Activated naive CD8-positive, alpha-beta T cell treated with anti-CD3 and anti-CD28 coated beads for 36 hours (primary cell): ENCODE results near the gene NAPSA. TPM values are rescaled to one million over a fixed set of nuclear protein-coding genes. Genes with fewer than 3 reads are reported as not detected.

Experiments used
- DNase-seq: peaks from one replicate; pipeline ENCODE4 v3.0.0; 2021
- H3K27ac Mint-ChIP-seq: one replicate; pipeline ENCODE4 v1.8.0; 2022; ENCODE audit warnings: mild to moderate bottlenecking, moderate library complexity, mixed read lengths
- H3K27me3 Mint-ChIP-seq: one replicate; pipeline ENCODE4 v1.8.0; 2022; ENCODE audit warnings: mild to moderate bottlenecking, mixed read lengths
- H3K36me3 Mint-ChIP-seq: one replicate; pipeline ENCODE4 v1.8.0; 2021; ENCODE audit warnings: mild to moderate bottlenecking, mixed read lengths
- H3K4me1 Mint-ChIP-seq: one replicate; pipeline ENCODE4 v1.8.0; 2021; ENCODE audit warnings: mixed read lengths
- H3K4me3 Mint-ChIP-seq: one replicate; pipeline ENCODE4 v1.8.0; 2022; ENCODE audit warnings: mild to moderate bottlenecking, moderate library complexity, mixed read lengths
- H3K9me3 Mint-ChIP-seq: one replicate; pipeline ENCODE4 v1.8.0; 2022; ENCODE audit warnings: mixed read lengths
- total RNA-seq, 2 experiments: library from RNA; stranded (reverse); gene quantifications; one replicate each; pipeline ENCODE4 v1.2.3, GENCODE V29; 2021

Gene NAPSA
- total RNA-seq: 10 to 100 TPM; 16.1 to 18.1 TPM

DNA sequence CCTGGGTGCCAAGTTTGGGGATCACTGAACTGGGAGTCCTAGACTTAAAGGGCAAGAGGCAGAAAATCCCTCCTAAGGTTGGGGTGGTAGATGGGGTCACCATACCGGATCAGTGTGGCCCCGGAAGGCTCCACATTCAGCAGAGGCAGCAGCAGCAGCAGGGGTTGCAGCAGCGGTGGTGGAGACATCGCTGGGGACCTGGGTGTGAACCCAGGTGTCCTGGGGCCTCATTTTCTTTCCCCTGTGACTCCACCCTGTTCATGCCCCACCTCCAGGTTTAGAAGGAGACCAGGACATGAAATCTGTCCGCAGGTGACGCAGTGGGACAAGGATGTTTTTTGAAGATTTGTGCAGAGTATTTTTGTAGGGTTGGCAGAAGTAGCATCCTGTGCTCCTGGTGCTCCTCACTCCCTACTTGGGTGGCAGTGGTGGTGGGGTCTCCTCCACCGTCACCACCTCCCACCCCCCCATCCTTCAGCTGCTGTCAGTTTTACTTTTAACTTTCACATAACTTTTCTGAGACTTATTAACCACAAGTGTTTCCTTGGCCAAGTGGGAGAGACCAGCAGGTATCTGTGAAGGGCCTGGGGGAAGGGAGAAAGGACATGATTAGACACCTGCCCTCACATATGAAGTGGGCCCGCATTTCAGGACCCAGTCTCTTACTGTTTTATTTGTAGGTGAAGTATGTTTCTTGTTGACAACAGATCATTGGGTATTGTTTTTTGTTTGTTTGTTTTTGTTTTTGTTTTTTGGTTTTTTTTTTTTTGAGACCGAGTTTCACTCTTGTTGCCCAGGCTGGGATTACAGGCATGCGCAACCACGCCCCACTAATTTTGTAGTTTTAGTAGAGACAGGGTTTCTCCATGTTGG lies at the start of gene NAPSA:
Gene NAPSA (minus strand): TSS at position 206 of the 873 bp plus-strand sequence. CDS start 18 bp downstream, at position 188.
- peaks cover 23% of the 10 kb centered on the region for H3K36me3 Mint-ChIP-seq
- H3K4me1 Mint-ChIP-seq: peaks cover 56% of the 10 kb centered on the region
- peaks cover 4% of the 10 kb centered on the region for H3K9me3 Mint-ChIP-seq
- no peak for DNase-seq
- no peaks in the 10 kb centered on the region for H3K27me3 Mint-ChIP-seq
- H3K27ac Mint-ChIP-seq: peak within 1 kb of the TSS; percentile 91
- peak within 1 kb of the TSS; percentile 73 for H3K4me3 Mint-ChIP-seq

DNA sequence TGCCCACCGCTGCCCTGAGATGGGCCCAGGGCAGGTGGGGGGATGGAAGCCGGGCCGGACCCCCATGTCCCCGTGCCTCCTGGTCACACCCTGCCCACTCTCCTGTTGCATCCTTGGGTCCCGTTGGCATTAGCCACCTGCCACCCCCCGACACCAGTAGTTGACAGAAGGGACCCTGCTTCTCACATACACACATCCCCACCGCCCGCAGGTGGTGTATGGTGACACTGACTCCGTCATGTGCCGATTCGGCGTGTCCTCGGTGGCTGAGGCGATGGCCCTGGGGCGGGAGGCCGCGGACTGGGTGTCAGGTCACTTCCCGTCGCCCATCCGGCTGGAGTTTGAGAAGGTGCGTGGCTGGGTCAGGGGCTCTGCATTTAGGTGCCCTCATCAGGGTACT lies 48.1 kb upstream of the NAPSA start:
- H3K4me3 Mint-ChIP-seq: no peak overlapping the region
- H3K4me1 Mint-ChIP-seq: no peaks in the 10 kb centered on the region
- H3K9me3 Mint-ChIP-seq: peaks cover 3% of the 10 kb centered on the region
- peaks cover 4% of the 10 kb centered on the region for H3K27me3 Mint-ChIP-seq
- H3K27ac Mint-ChIP-seq: no peak overlapping the region
- peaks cover 32% of the 10 kb centered on the region for H3K36me3 Mint-ChIP-seq
- no peak for DNase-seq

DNA sequence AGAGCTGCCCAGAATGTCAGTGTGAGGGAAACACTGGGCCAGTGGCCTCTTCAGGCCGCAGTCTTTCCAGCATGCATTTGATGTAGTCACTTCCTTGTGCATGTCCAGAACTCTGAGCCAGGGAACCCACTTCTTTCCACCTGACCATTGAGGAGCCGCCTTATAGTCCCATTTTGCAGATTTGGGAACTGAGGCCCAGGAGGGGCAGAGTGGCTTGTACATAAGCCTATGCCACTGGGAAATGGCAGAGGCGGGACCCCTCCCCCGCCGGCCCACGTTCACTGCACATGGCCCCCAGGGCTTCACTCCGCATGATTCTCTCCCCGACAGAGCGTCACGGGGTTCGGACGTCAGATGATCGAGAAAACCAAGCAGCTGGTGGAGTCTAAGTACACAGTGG lies 47.7 kb upstream of the NAPSA start:
- no peaks in the 10 kb centered on the region for H3K4me1 Mint-ChIP-seq
- no peaks in the 10 kb centered on the region for H3K27me3 Mint-ChIP-seq

DNA sequence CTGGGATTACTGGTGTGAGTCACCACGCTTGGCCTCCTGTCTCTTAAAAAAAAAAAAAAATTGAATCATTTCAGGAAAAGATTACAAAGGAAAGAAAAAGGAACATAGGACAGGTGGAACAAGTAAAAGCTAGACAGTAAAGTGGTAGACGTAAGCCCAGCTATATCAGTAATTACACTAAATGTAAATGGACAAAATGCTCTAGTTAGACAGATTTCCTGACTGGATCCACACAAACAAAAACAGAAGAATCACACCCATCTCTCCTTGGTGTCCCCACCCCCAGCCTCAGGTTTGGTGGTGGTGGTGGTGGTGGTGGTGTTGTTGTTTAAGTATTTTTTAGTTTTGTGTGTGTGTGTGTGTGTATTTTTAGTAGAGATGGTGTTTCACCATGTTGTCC lies 47.0 kb upstream of the NAPSA start:
- Mint-ChIP-seq H3K4me3 (no peak overlapping the region), H3K4me1 (no peaks in the 10 kb centered on the region), H3K36me3 (peaks cover 33% of the 10 kb centered on the region), H3K9me3 (peaks cover 3% of the 10 kb centered on the region), H3K27ac (no peak overlapping the region), H3K27me3 (no peaks in the 10 kb centered on the region)
- DNase-seq: no peak

More for the DNA sequence above, 47.7 kb upstream of the NAPSA start:
- DNase-seq: no peak
- Mint-ChIP-seq H3K9me3 (peaks cover 3% of the 10 kb centered on the region), H3K27ac (no peak overlapping the region), H3K4me3 (no peak overlapping the region), H3K36me3 (peaks cover 33% of the 10 kb centered on the region)

DNA sequence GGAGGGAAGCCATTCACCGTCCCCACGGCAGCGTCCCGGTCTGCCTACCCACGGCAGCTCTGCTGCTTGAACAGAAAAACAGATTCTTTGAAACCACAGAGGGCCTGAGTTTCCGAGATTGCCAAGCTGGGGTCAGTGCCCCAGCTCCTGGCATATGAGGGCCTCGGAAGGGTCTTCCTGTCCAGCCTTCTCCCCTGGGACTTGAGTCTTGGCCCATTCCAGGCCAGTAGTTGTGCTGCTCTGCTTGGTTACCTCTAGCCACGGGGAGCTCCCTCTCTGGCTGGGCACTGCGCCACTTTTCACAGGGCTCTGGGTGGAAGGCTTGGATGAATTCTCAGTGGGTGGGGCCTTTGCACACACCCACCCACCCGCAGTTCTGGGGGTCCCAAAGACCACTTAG lies 44.7 kb upstream of the NAPSA start:
- H3K27me3 Mint-ChIP-seq: no peaks in the 10 kb centered on the region
- H3K9me3 Mint-ChIP-seq: peaks cover 3% of the 10 kb centered on the region
- H3K36me3 Mint-ChIP-seq: peaks cover 41% of the 10 kb centered on the region
- no peak overlapping the region for H3K27ac Mint-ChIP-seq
- no peaks in the 10 kb centered on the region for H3K4me1 Mint-ChIP-seq
- no peak for DNase-seq
- H3K4me3 Mint-ChIP-seq: no peak overlapping the region

DNA sequence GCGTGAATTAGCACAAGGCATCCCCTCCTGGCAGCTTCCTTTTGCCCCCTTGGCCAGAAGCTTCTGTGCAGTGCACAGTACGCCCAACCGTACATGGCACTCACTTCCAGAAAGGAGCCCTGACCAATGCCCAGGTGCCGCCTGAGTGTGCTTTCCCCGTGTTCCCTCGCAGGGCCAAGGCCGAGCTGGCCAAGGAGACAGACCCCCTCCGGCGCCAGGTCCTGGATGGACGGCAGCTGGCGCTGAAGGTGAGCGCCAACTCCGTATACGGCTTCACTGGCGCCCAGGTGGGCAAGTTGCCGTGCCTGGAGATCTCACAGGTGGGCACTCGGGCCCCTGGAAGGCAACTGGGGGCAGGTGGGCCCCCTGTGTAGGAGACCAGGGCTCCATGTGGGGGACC lies 43.9 kb upstream of the NAPSA start:
- H3K9me3 Mint-ChIP-seq: peaks cover 3% of the 10 kb centered on the region
- peaks cover 41% of the 10 kb centered on the region for H3K36me3 Mint-ChIP-seq
- no peaks in the 10 kb centered on the region for H3K27me3 Mint-ChIP-seq
- H3K4me3 Mint-ChIP-seq: no peak overlapping the region
- DNase-seq: no peak
- H3K4me1 Mint-ChIP-seq: no peaks in the 10 kb centered on the region
- no peak overlapping the region for H3K27ac Mint-ChIP-seq

DNA sequence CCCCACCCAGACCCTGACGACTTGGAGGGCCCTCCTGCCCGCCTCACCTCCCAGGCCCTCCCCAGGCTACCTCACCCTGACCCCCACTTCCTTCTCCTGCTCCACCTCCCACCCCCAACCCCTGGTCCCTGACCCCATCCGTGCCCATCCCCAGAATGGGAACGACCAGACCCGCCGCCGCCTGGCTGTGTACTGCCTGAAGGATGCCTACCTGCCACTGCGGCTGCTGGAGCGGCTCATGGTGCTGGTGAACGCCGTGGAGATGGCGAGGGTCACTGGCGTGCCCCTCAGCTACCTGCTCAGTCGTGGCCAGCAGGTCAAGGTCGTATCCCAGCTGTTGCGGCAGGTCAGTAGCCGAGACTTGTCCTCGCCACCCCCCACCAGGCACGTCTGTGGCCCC lies 41.4 kb upstream of the NAPSA start:
- Mint-ChIP-seq H3K4me1 (no peaks in the 10 kb centered on the region), H3K9me3 (no peaks in the 10 kb centered on the region), H3K36me3 (peaks cover 29% of the 10 kb centered on the region), H3K4me3 (no peak overlapping the region), H3K27ac (peak overlapping the region; percentile 8), H3K27me3 (no peaks in the 10 kb centered on the region)
- no peak for DNase-seq

DNA sequence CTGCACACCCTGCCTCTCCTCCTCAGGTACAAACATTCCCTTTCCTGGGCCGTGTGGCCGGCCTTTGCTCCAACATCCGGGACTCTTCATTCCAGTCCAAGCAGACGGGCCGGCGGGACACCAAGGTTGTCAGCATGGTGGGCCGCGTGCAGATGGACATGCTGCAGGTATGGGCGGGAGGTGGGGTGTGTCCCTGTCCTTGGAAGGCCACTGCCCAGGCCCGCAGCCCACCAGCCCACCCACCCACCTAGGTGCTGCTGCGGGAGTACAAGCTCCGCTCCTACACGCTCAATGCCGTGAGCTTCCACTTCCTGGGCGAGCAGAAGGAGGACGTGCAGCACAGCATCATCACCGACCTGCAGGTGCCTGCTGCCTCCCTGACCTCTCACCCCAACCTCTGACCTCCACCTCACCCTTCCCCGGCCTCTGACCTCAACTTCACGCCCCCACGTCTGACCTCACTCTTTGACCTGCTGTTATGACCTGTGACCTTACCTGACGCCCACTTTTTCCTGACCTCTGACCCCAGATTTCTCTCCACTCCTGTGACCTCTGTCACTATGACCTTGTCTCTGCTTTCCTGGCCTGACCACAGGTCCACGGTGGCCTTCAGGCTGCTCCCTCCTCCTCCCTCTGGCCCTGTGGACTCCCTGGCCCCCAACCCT lies 40.8 kb upstream of the NAPSA start:
- H3K9me3 Mint-ChIP-seq: no peaks in the 10 kb centered on the region
- no peak overlapping the region for H3K4me3 Mint-ChIP-seq
- H3K27me3 Mint-ChIP-seq: no peaks in the 10 kb centered on the region
- H3K27ac Mint-ChIP-seq: no peak overlapping the region
- peaks cover 25% of the 10 kb centered on the region for H3K36me3 Mint-ChIP-seq
- H3K4me1 Mint-ChIP-seq: no peaks in the 10 kb centered on the region
- DNase-seq: no peak

DNA sequence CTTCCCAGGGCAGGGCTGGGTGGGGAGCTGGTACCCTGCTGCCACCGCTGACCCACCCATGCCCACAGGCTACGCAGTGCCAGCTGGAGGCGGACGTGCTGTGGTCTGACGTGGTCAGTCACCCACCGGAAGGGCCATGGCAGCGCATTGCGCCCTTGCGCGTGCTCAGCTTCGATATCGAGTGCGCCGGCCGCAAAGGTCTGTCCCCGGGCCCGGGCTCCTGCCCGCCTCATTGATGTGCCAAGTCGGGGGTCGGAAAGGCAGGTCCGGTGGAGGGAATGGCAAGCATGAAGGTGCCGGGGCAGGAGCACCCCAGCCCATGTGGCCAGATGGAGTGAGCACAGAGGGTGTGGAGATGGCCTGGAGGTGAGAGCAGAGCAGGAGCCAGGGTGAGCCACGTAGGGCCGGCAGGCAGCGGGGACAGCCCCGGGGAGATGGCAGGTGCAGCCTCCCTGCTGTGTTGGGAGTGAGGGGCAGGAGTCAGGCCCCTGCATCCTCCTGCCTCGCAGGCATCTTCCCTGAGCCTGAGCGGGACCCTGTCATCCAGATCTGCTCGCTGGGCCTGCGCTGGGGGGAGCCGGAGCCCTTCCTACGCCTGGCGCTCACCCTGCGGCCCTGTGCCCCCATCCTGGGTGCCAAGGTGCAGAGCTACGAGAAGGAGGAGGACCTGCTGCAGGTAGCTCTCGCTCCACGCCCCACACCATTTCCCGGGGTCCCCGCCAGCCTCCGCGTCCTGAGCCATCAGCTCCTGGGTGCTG lies 37.3 kb upstream of the NAPSA start:
- Mint-ChIP-seq H3K27me3 (no peaks in the 10 kb centered on the region), H3K4me1 (peaks cover 2% of the 10 kb centered on the region), H3K9me3 (no peaks in the 10 kb centered on the region), H3K36me3 (peaks cover 15% of the 10 kb centered on the region), H3K4me3 (no peak overlapping the region), H3K27ac (no peak overlapping the region)
- no peak for DNase-seq

DNA sequence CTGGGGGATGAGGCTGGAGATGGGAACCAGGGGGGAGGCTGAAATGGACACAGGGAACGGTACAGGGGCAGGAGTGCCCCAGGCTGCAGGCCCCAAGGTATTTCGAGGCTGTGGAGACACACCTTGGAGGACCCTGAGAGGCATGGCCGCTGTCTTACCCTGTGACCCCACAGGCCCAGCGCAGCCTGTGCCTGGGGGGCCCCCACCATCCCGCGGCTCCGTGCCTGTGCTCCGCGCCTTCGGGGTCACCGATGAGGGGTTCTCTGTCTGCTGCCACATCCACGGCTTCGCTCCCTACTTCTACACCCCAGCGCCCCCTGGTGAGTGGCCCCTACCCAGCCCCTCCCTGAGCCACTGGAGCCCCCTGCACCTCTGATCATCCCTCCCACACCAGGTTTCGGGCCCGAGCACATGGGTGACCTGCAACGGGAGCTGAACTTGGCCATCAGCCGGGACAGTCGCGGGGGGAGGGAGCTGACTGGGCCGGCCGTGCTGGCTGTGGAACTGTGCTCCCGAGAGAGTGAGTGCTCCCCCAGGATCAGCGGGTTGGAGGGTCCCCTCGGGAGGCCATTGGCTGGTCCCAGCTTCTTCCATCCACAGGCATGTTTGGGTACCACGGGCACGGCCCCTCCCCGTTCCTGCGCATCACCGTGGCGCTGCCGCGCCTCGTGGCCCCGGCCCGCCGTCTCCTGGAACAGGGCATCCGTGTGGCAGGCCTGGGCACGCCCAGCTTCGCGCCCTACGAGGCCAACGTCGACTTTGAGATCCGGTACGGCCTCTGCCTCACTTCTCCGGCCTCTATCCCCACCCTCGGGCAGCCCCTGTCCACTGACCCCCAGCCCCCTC lies 36.4 kb upstream of the NAPSA start:
- DNase-seq: no peak
- Mint-ChIP-seq H3K27ac (no peak overlapping the region), H3K9me3 (no peaks in the 10 kb centered on the region), H3K4me1 (peaks cover 2% of the 10 kb centered on the region), H3K36me3 (peaks cover 12% of the 10 kb centered on the region), H3K4me3 (no peak overlapping the region), H3K27me3 (no peaks in the 10 kb centered on the region)

DNA sequence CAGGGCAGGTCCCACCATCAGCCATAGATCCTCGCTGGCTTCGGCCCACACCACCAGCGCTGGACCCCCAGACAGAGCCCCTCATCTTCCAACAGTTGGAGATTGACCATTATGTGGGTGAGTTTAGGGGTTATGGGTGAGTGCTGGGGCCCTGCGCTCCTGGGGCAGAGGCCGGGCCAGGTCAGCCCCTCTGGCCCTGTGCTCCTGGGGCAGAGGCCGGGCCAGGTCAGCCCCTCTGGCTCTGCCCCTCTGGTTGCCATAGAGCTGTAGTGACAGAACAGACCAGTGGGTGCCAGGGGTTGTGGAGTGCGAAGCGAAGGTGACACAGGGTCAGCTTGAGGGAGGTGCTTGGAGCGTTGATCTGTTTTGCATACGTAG lies 33.9 kb upstream of the NAPSA start:
- H3K27me3 Mint-ChIP-seq: no peaks in the 10 kb centered on the region
- no peak for DNase-seq
- no peak overlapping the region for H3K27ac Mint-ChIP-seq
- peaks cover 2% of the 10 kb centered on the region for H3K4me1 Mint-ChIP-seq
- peaks cover 7% of the 10 kb centered on the region for H3K36me3 Mint-ChIP-seq
- no peaks in the 10 kb centered on the region for H3K9me3 Mint-ChIP-seq
- no peak overlapping the region for H3K4me3 Mint-ChIP-seq

DNA sequence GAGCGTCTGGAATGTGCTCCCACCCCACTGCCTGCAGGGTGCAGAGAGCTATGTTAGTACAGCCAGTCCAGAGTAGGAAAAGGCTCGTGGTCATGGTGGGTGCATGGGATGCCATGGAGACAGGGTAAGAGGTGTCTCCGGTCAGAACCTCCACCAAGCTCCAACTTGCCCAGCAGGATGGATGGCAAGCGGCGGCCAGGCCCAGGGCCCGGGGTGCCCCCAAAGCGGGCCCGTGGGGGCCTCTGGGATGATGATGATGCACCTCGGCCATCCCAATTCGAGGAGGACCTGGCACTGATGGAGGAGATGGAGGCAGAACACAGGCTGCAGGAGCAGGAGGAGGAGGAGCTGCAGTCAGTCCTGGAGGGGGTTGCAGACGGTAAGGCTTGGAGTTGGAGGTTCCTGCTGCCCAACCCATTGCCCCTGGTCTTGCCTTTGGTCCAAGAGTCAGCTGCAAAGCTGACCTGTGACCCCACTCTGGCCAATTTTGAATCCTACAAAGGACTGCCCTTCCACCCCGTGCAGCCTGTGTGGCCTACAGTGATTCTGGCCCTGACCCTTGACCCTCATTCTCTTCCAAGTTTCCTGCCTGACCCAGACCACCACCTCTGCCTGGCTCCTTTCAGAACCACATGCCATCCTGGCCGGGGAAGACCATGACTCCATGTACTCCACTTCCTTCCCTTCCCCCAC lies 33.4 kb upstream of the NAPSA start:
- no peak for DNase-seq
- Mint-ChIP-seq H3K27me3 (no peaks in the 10 kb centered on the region), H3K4me1 (peaks cover 2% of the 10 kb centered on the region), H3K36me3 (peaks cover 11% of the 10 kb centered on the region), H3K27ac (no peak overlapping the region), H3K4me3 (no peak overlapping the region), H3K9me3 (no peaks in the 10 kb centered on the region)

DNA sequence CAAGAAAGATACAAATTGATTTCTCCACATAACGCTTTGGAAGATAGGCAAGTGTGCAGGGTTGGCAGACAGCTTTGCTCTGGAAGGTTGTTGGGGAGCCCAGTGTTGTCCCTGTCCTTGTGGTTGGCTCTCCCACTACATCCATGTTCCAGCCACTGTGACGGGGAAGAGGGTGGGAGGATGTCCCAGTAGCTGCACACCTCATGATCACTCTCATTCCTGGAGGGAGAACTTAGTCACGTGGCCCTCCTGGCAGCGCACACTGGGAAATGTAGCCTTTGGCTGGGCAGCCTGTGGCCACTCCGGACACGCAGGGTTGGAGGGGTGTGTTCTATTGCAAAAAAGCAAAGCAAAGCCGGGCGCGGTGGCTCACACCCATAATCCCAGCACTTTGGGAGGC lies 28.6 kb upstream of the NAPSA start:
- Mint-ChIP-seq H3K27ac (no peak overlapping the region), H3K36me3 (peaks cover 32% of the 10 kb centered on the region)

DNA sequence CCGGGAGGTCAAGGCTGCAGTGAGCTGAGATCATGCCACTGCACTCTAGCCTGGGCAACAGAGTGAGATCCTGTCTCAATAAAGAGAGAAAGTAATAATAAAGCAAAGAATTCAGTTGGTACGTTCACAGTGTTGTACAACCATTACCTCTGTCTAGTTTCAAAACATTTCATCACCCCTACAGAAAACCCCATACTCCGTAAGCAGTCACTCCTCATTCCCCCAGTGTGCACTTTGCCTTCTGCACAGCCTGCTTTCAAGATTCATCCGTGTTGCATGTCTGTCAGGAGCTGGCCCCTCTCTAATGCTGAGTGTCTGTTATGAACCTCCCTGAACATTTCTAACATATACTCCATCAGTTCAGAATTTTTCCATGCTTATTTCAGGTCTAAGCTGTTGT lies 28.1 kb upstream of the NAPSA start:
- Mint-ChIP-seq H3K27me3 (no peaks in the 10 kb centered on the region), H3K4me1 (no peaks in the 10 kb centered on the region), H3K27ac (no peak overlapping the region), H3K9me3 (no peaks in the 10 kb centered on the region), H3K4me3 (no peak overlapping the region), H3K36me3 (peaks cover 32% of the 10 kb centered on the region)
- no peak for DNase-seq

More for the DNA sequence above, 28.6 kb upstream of the NAPSA start:
- DNase-seq: no peak
- Mint-ChIP-seq H3K4me3 (no peak overlapping the region), H3K27me3 (no peaks in the 10 kb centered on the region), H3K4me1 (no peaks in the 10 kb centered on the region), H3K9me3 (no peaks in the 10 kb centered on the region)
